Right lobe of liver (tissue), 6 donors: ENCODE measurements around the gene ZBTB8A. TPM values are rescaled to one million over a fixed set of nuclear protein-coding genes. Genes with fewer than 3 reads are reported as not detected.
A peak's percentile ranks its signal among the peaks of the same experiment; 100 is the strongest.

Source experiments
- ATAC-seq, 4 donors: fragments of 200-7000 bp; cut with Tn5 transposase; one replicate each; pipeline ENCODE4 v1.9.1; 2020; ENCODE audit warnings: mild to moderate bottlenecking in 4 of 4, moderate library complexity in 4 of 4
- DNase-seq, 3 donors: peaks; one replicate each; pipeline ENCODE4 v3.0.0-alpha.2; 2020
- H3K27ac ChIP-seq, 3 donors: fragments of 200-600 bp; one replicate each; pipeline ENCODE4 v1.8.0; 2022
- H3K27me3 ChIP-seq, 2 donors: fragments of 200-600 bp; one replicate each; pipeline ENCODE4 v1.8.0; 2022
- H3K36me3 ChIP-seq, 4 donors: fragments of 200-600 bp; sonication (generic) in 1 of 4; one replicate each; pipeline versions ENCODE4 v1.5.1 to v1.8.0; 2017 to 2022; ENCODE audit warnings: control low read depth in 1 of 4
- H3K4me1 ChIP-seq, 4 donors: fragments of 200-600 bp; sonication (generic) in 1 of 4; one replicate each; pipeline versions ENCODE4 v1.5.1 to v1.8.0; 2017 to 2022; ENCODE audit warnings: control low read depth in 1 of 4
- H3K4me3 ChIP-seq, 3 donors: fragments of 200-600 bp; one replicate each; pipeline ENCODE4 v1.8.0; 2022
- H3K9me3 ChIP-seq, 4 donors: fragments of 200-600 bp; sonication (generic) in 1 of 4; one replicate each; pipeline versions ENCODE4 v1.5.1 to v1.8.0; 2017 to 2022; ENCODE audit warnings: control low read depth in 1 of 4
- CTCF ChIP-seq, 4 donors: fragments of 200-600 bp in 3 of 4; fragments of 450-650 bp in 1 of 4; IDR thresholded peaks; one replicate each; pipeline versions ENCODE4 v1.5.1 to v1.8.0; 2016 to 2022; ENCODE audit warnings: antibody characterized with exemption in 4 of 4, mild to moderate bottlenecking in 2 of 4
- POLR2A ChIP-seq: fragments of 450-650 bp; IDR thresholded peaks from one replicate; pipeline ENCODE4 v1.6.1; 2017; ENCODE audit warnings: antibody characterized with exemption, mild to moderate bottlenecking
- WGBS: methylation state at CpG from one replicate; pipeline ENCODE4 v1.1.6; 2018; ENCODE audit warnings: low coverage, low lambda C conversion rate; ENCODE audit not compliant: insufficient coverage; ENCODE audit errors: missing lambda C conversion rate; 5-methylcytosine and 5-hydroxymethylcytosine counted together
- intact Hi-C, 2 donors: fragments of 100-400 bp; cut with DNase I; formaldehyde crosslinking; loops; one replicate each; pipeline versions ENCODE4 v1.11.2 to v1.14.1; 2022
- total RNA-seq, 6 experiments: library from RNA; depleted of rRNA in 2 of 6; stranded (reverse); fragments of >200 nt in 2 of 6; fragmentation: NEBNext Ultra II Directional in 3 of 6; extraction: Animal tissue kit (Norgen Biotek cat#: 25700) in 3 of 6; gene quantifications; one replicate each; pipeline versions ENCODE4 v1.1.0 to v1.2.4, GENCODE V29; 2016 to 2023
- donor health status: DM: no; HTN: yes; CAD: no.
- donor health status: DM: no; HTN: no; CAD: no.
- donor health status: DM: no; HTN: no; CAD: no.
- donor health status: DM: no; HTN: yes; CAD: no.
- donor health status: DM: no; HTN: yes; CAD: no.

ZBTB8A gene
- total RNA-seq, 6 experiments from 2014 or later = 1.6 to 3.4 (median 2.3) TPM

- no peaks in the 10 kb centered on the region for H3K27me3 ChIP-seq
- TF ChIP-seq POLR2A (no peak), CTCF (IDR thresholded peaks at IDR 0.05) (no peak)
- H3K4me3 ChIP-seq = no peak overlapping the region
- 84% methylated on average over 10 of the region's 10 CpGs for WGBS
- DNase-seq (no peak), ATAC-seq (no peak)
- H3K9me3 ChIP-seq = no peaks in the 10 kb centered on the region
- H3K36me3 ChIP-seq = no peaks in the 10 kb centered on the region
- no peak overlapping the region for H3K27ac ChIP-seq
- H3K4me1 ChIP-seq = no peaks in the 10 kb centered on the region
- intact Hi-C loops = no loop called here
Observed at GRCh38 chr1:32580348-32581017, 41.3 kb downstream of the ZBTB8A start.

- Histone ChIP-seq H3K4me3 (no peak overlapping the region), H3K9me3 (no peaks in the 10 kb centered on the region), H3K4me1 (no peaks in the 10 kb centered on the region), H3K27me3 (no peaks in the 10 kb centered on the region), H3K27ac (no peak overlapping the region), H3K36me3 (peaks cover 0 to 5% (median 0%) of the 10 kb centered on the region in 4 donors)
- DNase-seq (no peak), ATAC-seq (no peak)
- WGBS = 88% methylated on average over 9 of the region's 9 CpGs
- no peak for TF ChIP-seq CTCF (IDR thresholded peaks at IDR 0.05)
- no peak for TF ChIP-seq POLR2A
- intact Hi-C loops = no loop called here
Observed at GRCh38 chr1:32592943-32593342, 53.7 kb downstream of the ZBTB8A start.

GRCh38 chr1:32600034-32600433 is 60.8 kb downstream of the ZBTB8A start:
- no peak for TF ChIP-seq POLR2A
- TF ChIP-seq CTCF (IDR thresholded peaks at IDR 0.05) = no peak
- ATAC-seq = no peak

GRCh38 chr1:32605711-32606424 is 66.6 kb downstream of the ZBTB8A start:
- intact Hi-C loops = no loop called here

More at GRCh38 chr1:32600034-32600433, 60.8 kb downstream of the ZBTB8A start:
- no peak overlapping the region for H3K27ac ChIP-seq
- intact Hi-C loops = no loop called here
- H3K36me3 ChIP-seq = peaks cover 0 to 5% (median 0%) of the 10 kb centered on the region in 4 donors
- 95% methylated on average over 2 of the region's 2 CpGs for WGBS
- H3K9me3 ChIP-seq = no peaks in the 10 kb centered on the region
- H3K4me3 ChIP-seq = no peak overlapping the region
- H3K4me1 ChIP-seq = no peaks in the 10 kb centered on the region
- H3K27me3 ChIP-seq = no peaks in the 10 kb centered on the region
- no peak for DNase-seq

More at GRCh38 chr1:32605711-32606424, 66.6 kb downstream of the ZBTB8A start:
- ATAC-seq = peak in 2 of 4 donors; percentile 13 to 46
- H3K27ac ChIP-seq = no peak overlapping the region
- no peak overlapping the region for H3K4me3 ChIP-seq
- no peak for DNase-seq
- WGBS = 90% methylated on average over 4 of the region's 17 CpGs
- H3K36me3 ChIP-seq = no peaks in the 10 kb centered on the region
- H3K27me3 ChIP-seq = no peaks in the 10 kb centered on the region
- H3K4me1 ChIP-seq = no peaks in the 10 kb centered on the region
- no peaks in the 10 kb centered on the region for H3K9me3 ChIP-seq
- TF ChIP-seq POLR2A = no peak
- no peak for TF ChIP-seq CTCF (IDR thresholded peaks at IDR 0.05)
